Cardiac muscle cell (in vitro differentiated cells and primary cell): ENCODE results near the gene SPAG16. TPM values are rescaled to one million over a fixed set of nuclear protein-coding genes. Genes with fewer than 3 reads are reported as not detected.

Experiments used
- DNase-seq, 2 donors: peaks; one replicate each; pipeline versions ENCODE4 v3.0.0 to v3.0.0-alpha.2; 2010 to 2017; ENCODE audit warnings: low read depth in 1 of 2, low spot score in 1 of 2
- H3K27ac ChIP-seq: fragments of 200-600 bp; sonication (generic); 2 replicates; pipeline ENCODE4 v1.5.1; 2016
- H3K27me3 ChIP-seq: fragments of 200-600 bp; sonication (generic); 2 replicates; pipeline ENCODE4 v1.6.0; 2016; ENCODE audit warnings: control low read depth
- H3K36me3 ChIP-seq: fragments of 200-600 bp; sonication (generic); 2 replicates; pipeline ENCODE4 v1.5.1; 2016; ENCODE audit warnings: control low read depth
- H3K4me1 ChIP-seq: fragments of 200-600 bp; sonication (generic); 2 replicates; pipeline ENCODE4 v1.8.1; 2017; ENCODE audit warnings: low read depth, mild to moderate bottlenecking, mixed run types
- H3K4me3 ChIP-seq: fragments of 200-600 bp; sonication (generic); 2 replicates; pipeline ENCODE4 v1.5.1; 2016; ENCODE audit warnings: mild to moderate bottlenecking
- H3K9me3 ChIP-seq: fragments of 200-600 bp; sonication (generic); 2 replicates; pipeline ENCODE4 v1.5.1; 2017; ENCODE audit warnings: low read depth, mild to moderate bottlenecking, control low read depth
- polyA plus RNA-seq: library from polyadenylated mRNA; unstranded; fragments of >200 nt; fragmentation: Nextera tagmentation; extraction: Ambion mirVana; gene quantifications from 2 replicates; pipeline ENCODE4 v1.2.1, GENCODE V29; 2016
- total RNA-seq: library from RNA; depleted of rRNA; stranded (reverse); fragments of >200 nt; gene quantifications from 2 replicates; pipeline ENCODE4 v1.2.3, GENCODE V29; 2016
- TF ChIP-seq, protein P1 (sequence below): IDR thresholded peaks from 2 replicates; pipeline ENCODE4 v1.5.1; 2012; ENCODE audit warnings: low read depth, mild to moderate bottlenecking, low read length

Gene SPAG16
- total and polyA plus RNA-seq, 2 experiments from 2014 or later = 32.8 to 57.9 TPM

DNA sequence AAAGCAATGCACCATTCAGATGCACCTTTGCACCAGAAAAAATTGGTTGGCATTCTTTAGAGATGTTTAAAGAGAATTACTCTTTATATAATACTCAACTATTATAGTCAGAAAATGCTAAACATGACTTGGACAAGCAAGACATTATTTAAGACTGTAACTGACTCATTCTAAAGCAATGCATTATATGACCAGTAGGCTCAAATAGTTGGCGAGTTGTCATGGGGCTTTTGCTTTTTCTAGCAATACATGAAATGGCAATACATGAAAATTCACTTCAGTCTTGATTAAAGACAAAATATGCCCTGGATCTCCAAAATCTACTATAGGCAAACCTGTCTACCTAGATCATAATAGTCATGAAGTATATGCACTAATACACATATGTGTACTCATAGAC, 909.7 kb downstream of the SPAG16 start:
- no peak overlapping the region for H3K4me3 ChIP-seq
- DNase-seq = no peak
- H3K9me3 ChIP-seq = no peaks in the 10 kb centered on the region
- no peaks in the 10 kb centered on the region for H3K4me1 ChIP-seq
- H3K27ac ChIP-seq = no peak overlapping the region
- TF ChIP-seq, protein P1, sequence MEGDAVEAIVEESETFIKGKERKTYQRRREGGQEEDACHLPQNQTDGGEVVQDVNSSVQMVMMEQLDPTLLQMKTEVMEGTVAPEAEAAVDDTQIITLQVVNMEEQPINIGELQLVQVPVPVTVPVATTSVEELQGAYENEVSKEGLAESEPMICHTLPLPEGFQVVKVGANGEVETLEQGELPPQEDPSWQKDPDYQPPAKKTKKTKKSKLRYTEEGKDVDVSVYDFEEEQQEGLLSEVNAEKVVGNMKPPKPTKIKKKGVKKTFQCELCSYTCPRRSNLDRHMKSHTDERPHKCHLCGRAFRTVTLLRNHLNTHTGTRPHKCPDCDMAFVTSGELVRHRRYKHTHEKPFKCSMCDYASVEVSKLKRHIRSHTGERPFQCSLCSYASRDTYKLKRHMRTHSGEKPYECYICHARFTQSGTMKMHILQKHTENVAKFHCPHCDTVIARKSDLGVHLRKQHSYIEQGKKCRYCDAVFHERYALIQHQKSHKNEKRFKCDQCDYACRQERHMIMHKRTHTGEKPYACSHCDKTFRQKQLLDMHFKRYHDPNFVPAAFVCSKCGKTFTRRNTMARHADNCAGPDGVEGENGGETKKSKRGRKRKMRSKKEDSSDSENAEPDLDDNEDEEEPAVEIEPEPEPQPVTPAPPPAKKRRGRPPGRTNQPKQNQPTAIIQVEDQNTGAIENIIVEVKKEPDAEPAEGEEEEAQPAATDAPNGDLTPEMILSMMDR = no peak
- no peaks in the 10 kb centered on the region for H3K27me3 ChIP-seq
- H3K36me3 ChIP-seq = no peaks in the 10 kb centered on the region

DNA sequence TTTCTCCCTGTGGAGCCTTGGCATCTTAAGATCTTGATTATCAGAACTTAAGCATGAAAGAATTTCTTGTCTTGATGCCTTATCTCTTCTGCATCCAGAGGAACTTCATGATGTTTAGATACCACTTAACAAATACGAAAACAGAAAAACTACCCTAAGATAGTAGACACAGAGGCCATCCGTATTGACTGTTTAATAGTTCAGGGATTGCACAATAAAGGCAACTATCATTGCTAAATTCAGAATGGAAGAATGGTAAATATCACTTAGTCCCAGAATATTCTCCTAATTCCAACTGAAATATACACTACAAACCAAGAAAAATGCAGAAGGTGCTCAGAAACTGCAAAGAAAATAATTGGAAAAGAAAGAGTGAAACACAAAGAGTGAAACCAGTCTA, 912.0 kb downstream of the SPAG16 start:
- no peaks in the 10 kb centered on the region for H3K9me3 ChIP-seq
- H3K4me3 ChIP-seq = no peak overlapping the region
- no peaks in the 10 kb centered on the region for H3K27me3 ChIP-seq
- H3K36me3 ChIP-seq = no peaks in the 10 kb centered on the region
- H3K27ac ChIP-seq = no peak overlapping the region
- H3K4me1 ChIP-seq = no peaks in the 10 kb centered on the region
- TF ChIP-seq, protein P1 = no peak
- DNase-seq = no peak

DNA sequence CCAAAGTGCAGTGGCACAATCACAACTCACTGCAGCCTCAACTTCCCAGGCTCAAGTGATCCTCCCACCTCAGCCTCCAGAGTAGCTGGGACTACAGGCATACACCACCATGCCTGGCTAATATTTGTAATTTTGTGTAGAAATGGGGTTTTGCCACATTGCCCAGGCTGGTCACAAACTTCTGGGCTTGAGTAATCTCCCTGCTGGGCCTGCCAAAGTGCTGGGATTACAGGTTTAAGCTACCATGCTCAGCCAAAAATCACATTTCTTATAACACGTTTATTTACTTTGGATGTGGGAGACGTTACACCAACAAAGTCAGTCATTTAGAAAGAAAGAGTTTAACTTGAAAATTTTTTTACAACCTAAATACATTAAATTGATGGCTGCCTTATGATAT, 917.6 kb downstream of the SPAG16 start:
- Histone ChIP-seq H3K9me3 (no peaks in the 10 kb centered on the region), H3K36me3 (no peaks in the 10 kb centered on the region), H3K27ac (no peak overlapping the region), H3K27me3 (no peaks in the 10 kb centered on the region), H3K4me3 (no peak overlapping the region), H3K4me1 (no peaks in the 10 kb centered on the region)
- TF ChIP-seq, protein P1 = no peak
- no peak for DNase-seq

DNA sequence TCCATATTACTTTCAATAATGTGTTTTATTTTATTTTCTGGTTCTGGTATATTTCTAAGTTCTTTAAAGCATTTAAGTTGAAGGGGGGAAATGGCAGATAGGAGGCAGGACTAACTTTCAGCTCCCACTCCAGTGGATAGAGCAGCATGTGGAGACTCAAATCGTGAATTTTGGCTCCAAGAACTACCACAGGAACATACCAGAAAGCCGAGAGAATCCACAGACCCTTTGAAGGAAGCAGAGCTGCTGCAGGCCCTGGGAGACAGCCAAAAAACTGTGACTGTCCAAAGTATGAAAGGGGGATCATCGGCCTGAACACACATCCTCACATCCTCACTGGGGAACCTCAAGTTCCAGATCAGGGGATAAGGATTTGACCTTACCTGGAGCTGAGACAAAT, 919.0 kb downstream of the SPAG16 start:
- no peaks in the 10 kb centered on the region for H3K9me3 ChIP-seq
- H3K27ac ChIP-seq = no peak overlapping the region
- no peaks in the 10 kb centered on the region for H3K4me1 ChIP-seq
- no peak for DNase-seq
- no peak overlapping the region for H3K4me3 ChIP-seq
- TF ChIP-seq, protein P1 = no peak
- no peaks in the 10 kb centered on the region for H3K36me3 ChIP-seq
- H3K27me3 ChIP-seq = no peaks in the 10 kb centered on the region

DNA sequence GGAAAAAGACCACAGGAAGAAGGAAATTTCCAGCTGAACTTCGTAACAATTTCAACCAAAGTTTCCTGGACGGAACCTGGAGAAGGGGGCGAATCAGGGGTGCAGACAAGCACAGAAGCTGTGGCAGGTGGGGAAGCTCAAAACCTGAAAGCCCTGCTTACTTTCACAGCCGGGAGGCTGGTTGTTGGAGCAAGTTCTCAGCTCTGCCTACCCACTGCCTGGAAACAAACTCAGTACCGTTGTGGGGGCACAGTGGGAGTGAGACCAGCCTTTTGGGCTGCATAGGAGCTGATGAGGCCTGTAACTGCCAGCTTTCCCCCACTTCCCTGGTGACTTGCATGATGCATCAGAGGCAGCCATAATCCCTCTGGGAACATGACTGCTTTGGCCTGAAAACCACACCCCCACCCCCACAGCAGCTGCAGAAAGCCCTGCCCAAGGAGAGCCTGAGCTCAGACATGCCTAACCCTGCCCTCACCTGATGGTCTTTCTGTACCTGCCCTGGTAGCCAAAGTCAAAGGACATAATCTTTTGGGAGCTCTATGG, 919.6 kb downstream of the SPAG16 start:
- Histone ChIP-seq H3K27ac (no peak overlapping the region), H3K4me3 (no peak overlapping the region), H3K9me3 (no peaks in the 10 kb centered on the region), H3K36me3 (no peaks in the 10 kb centered on the region), H3K4me1 (no peaks in the 10 kb centered on the region), H3K27me3 (no peaks in the 10 kb centered on the region)
- no peak for DNase-seq
- TF ChIP-seq, protein P1 = no peak

DNA sequence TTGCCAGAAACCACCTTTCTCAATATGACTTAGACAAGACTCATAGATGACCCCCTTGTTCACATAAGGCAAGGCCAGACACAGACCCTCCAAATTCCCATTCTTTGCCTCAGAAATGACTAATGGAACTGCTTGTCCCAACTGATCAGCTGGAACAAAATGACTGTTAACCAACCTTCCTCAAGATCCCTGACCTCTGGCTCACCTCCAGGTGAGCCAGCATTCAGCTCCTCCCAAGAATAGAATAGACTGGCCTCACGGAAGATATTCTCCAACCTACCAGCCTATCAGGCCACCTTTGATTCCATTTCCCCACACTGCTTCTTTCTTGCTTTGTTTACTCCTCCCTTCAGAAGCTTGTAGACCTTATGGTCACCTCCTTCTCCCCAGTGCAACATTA, 930.8 kb downstream of the SPAG16 start:
- Histone ChIP-seq H3K9me3 (no peaks in the 10 kb centered on the region), H3K36me3 (no peaks in the 10 kb centered on the region), H3K4me3 (no peak overlapping the region), H3K27ac (no peak overlapping the region), H3K4me1 (peaks cover 14% of the 10 kb centered on the region), H3K27me3 (no peaks in the 10 kb centered on the region)
- TF ChIP-seq, protein P1 = no peak
- no peak for DNase-seq
